DOHH2 (cell line): Measurements from ENCODE around the gene ZNF561.

Source experiments
- EZH2phosphoT487 ChIP-seq: fragments of 200-600 bp; sonication (generic); IDR thresholded peaks from 2 replicates; pipeline ENCODE4 v1.6.1; 2017; ENCODE audit warnings: borderline replicate concordance, mild to moderate bottlenecking, antibody characterized with exemption, low read length, moderate library complexity, mixed read lengths
- TF ChIP-seq, protein P1 (sequence below): fragments of 200-600 bp; sonication (generic); IDR thresholded peaks from one replicate; pipeline ENCODE4 v1.5.1; 2014; ENCODE audit warnings: antibody characterized with exemption, mild to moderate bottlenecking, low read depth, low read length; ENCODE audit not compliant: poor library complexity, severe bottlenecking

DNA sequence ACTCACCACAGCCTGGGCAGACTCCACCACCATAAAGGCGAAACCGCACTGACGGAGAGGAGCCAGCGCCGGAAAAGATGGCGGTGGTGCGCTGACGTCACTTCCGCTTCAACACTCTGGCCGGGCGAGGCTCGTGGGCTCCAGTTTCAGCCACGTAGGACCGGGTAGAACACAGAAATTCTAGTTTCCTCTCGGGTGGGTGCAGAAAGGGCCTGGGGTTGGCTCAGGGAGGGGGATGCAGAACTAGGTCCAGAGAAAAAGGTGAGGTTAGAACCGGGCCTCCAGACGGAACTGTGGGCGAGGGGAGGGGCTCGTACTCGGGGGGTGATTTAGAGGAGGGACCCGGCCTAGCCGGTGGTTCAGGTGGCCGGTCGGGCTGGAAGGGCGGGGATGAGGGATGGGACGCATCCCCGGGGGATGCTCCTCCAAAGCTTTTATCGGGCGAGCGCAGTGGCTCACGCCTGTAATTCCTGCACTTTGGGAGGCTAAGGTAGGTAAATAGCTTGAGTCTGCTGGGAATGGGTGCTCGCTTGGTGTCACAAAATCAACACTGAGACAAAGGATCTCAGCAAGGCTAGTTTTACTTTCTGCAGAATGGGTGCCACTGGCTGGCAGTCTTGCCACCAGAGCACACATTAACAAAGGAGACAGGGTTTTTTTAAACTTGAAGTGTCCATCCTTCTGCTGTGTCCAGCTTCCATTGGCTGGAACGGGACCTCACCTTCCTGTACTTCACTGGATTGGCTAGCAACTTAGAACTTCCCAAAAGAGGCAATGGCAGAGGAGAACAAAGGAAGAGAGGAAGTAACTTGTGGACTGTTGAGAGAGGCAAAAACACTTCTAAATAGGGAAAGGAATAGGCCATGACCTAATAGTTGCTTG lies at the start of gene ZNF561:
- TF ChIP-seq, protein P1, sequence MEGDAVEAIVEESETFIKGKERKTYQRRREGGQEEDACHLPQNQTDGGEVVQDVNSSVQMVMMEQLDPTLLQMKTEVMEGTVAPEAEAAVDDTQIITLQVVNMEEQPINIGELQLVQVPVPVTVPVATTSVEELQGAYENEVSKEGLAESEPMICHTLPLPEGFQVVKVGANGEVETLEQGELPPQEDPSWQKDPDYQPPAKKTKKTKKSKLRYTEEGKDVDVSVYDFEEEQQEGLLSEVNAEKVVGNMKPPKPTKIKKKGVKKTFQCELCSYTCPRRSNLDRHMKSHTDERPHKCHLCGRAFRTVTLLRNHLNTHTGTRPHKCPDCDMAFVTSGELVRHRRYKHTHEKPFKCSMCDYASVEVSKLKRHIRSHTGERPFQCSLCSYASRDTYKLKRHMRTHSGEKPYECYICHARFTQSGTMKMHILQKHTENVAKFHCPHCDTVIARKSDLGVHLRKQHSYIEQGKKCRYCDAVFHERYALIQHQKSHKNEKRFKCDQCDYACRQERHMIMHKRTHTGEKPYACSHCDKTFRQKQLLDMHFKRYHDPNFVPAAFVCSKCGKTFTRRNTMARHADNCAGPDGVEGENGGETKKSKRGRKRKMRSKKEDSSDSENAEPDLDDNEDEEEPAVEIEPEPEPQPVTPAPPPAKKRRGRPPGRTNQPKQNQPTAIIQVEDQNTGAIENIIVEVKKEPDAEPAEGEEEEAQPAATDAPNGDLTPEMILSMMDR, result no peak
- TF ChIP-seq EZH2phosphoT487, result no peak
